Measurements from ENCODE around the gene ADARB2. TPM values are rescaled to one million over a fixed set of nuclear protein-coding genes. Genes with fewer than 3 reads are reported as not detected.

Gene ADARB2
- total RNA-seq, 1 experiment from 2014 or later = not detected

GRCh38 chr10:1173091-1173490 lies 564.2 kb downstream of the ADARB2 start:
- no peak overlapping the region for H3K4me3 Mint-ChIP-seq (ENCODE audit: low read depth, unreplicated experiment)
- TF ChIP-seq, protein P1, sequence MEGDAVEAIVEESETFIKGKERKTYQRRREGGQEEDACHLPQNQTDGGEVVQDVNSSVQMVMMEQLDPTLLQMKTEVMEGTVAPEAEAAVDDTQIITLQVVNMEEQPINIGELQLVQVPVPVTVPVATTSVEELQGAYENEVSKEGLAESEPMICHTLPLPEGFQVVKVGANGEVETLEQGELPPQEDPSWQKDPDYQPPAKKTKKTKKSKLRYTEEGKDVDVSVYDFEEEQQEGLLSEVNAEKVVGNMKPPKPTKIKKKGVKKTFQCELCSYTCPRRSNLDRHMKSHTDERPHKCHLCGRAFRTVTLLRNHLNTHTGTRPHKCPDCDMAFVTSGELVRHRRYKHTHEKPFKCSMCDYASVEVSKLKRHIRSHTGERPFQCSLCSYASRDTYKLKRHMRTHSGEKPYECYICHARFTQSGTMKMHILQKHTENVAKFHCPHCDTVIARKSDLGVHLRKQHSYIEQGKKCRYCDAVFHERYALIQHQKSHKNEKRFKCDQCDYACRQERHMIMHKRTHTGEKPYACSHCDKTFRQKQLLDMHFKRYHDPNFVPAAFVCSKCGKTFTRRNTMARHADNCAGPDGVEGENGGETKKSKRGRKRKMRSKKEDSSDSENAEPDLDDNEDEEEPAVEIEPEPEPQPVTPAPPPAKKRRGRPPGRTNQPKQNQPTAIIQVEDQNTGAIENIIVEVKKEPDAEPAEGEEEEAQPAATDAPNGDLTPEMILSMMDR (IDR thresholded peaks at IDR 0.05; ENCODE audit: unreplicated experiment) = no peak
- peaks cover 92% of the 10 kb centered on the region for H3K27me3 Mint-ChIP-seq (ENCODE audit: unreplicated experiment)
- DNase-seq = no peak
- no peaks in the 10 kb centered on the region for H3K9me3 Mint-ChIP-seq (ENCODE audit: low read depth, unreplicated experiment)
- no peaks in the 10 kb centered on the region for H3K4me1 Mint-ChIP-seq (ENCODE audit: low read depth, unreplicated experiment)
- CTCF ChIA-PET = no interaction called here
- intact Hi-C loops (cut with micrococcal nuclease; ENCODE audit: unreplicated experiment) = no loop called here
- no peak overlapping the region for H3K27ac Mint-ChIP-seq (ENCODE audit: unreplicated experiment)
- H3K36me3 Mint-ChIP-seq (ENCODE audit: insufficient read depth, unreplicated experiment) = no peaks in the 10 kb centered on the region
- BruUV-seq (replicated peaks) = no TSS peak

DNA sequence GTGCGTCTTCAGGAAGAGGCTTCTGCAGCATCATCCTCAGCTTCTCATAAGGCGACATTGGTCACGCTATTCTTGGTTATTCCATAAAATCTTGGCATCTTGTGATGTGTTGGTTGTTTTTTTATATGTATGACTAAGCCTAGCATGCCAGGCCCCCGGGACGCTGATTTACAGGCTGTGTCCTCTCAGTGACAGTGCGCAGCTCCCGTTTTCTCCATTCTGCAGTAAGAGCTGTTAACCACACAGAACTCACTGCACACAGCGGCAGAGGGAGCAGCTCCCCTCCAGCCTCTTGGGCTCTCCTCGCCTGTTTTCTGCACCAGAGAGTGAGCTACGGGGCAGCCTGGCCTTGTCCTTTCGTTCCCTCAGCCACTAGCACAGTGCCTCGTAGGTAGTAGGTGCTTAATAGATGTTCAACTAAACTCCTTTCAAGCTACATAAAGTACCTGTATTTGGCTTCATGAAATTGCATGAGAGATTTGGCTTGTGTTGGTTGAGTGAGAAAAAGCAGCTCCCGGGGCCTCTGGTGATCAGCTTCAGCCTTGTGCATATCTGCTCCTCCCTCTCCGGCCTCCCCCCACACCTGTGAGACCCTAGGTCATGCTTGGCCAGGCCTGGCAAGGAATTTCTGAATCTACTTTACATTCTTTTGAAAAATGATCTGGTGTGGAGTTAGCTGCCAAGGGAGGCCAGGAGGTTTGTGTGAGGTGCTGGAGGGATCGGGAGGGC lies 564.9 kb downstream of the ADARB2 start:
- Mint-ChIP-seq H3K36me3 (ENCODE audit: insufficient read depth, unreplicated experiment) (no peaks in the 10 kb centered on the region), H3K4me1 (ENCODE audit: low read depth, unreplicated experiment) (no peaks in the 10 kb centered on the region), H3K27ac (ENCODE audit: unreplicated experiment) (no peak overlapping the region), H3K9me3 (ENCODE audit: low read depth, unreplicated experiment) (no peaks in the 10 kb centered on the region), H3K27me3 (ENCODE audit: unreplicated experiment) (peaks cover 92% of the 10 kb centered on the region), H3K4me3 (ENCODE audit: low read depth, unreplicated experiment) (no peak overlapping the region)
- no peak for DNase-seq
- CTCF ChIA-PET = no interaction called here
- intact Hi-C loops (cut with micrococcal nuclease; ENCODE audit: unreplicated experiment) = no loop called here
- no TSS peak for BruUV-seq (replicated peaks)
- TF ChIP-seq, protein P1 (IDR thresholded peaks at IDR 0.05; ENCODE audit: unreplicated experiment) = no peak

GRCh38 chr10:1171586-1171985 lies 565.7 kb downstream of the ADARB2 start:
- Mint-ChIP-seq H3K27me3 (ENCODE audit: unreplicated experiment) (peaks cover 95% of the 10 kb centered on the region), H3K27ac (ENCODE audit: unreplicated experiment) (no peak overlapping the region), H3K36me3 (ENCODE audit: insufficient read depth, unreplicated experiment) (no peaks in the 10 kb centered on the region), H3K9me3 (ENCODE audit: low read depth, unreplicated experiment) (no peaks in the 10 kb centered on the region), H3K4me3 (ENCODE audit: low read depth, unreplicated experiment) (no peak overlapping the region), H3K4me1 (ENCODE audit: low read depth, unreplicated experiment) (no peaks in the 10 kb centered on the region)
- intact Hi-C loops (cut with micrococcal nuclease; ENCODE audit: unreplicated experiment) = no loop called here
- TF ChIP-seq, protein P1 (IDR thresholded peaks at IDR 0.05; ENCODE audit: unreplicated experiment) = no peak
- CTCF ChIA-PET = no interaction called here
- DNase-seq = no peak
- BruUV-seq (replicated peaks) = no TSS peak

DNA sequence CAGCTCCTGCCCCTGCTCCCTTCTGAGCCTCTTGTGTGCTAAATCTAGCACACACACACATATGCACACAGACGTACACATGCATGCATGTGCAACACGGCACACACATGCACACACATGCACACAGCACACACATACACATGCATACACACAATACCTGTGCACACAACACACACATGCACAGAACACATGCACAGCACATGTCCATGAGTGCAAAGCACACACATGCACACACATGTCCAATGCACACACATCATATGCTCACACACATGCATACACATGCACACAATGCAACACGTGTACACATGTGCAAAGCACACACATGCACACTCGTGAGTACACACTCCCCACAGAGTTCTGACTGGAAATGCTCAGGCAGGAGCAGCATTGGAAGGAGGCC lies 566.1 kb downstream of the ADARB2 start:
- intact Hi-C loops (cut with micrococcal nuclease; ENCODE audit: unreplicated experiment) = no loop called here
- TF ChIP-seq, protein P1 (IDR thresholded peaks at IDR 0.05; ENCODE audit: unreplicated experiment) = no peak
- Mint-ChIP-seq H3K36me3 (ENCODE audit: insufficient read depth, unreplicated experiment) (no peaks in the 10 kb centered on the region), H3K27ac (ENCODE audit: unreplicated experiment) (no peak overlapping the region), H3K4me3 (ENCODE audit: low read depth, unreplicated experiment) (no peak overlapping the region), H3K27me3 (ENCODE audit: unreplicated experiment) (peaks cover 100% of the 10 kb centered on the region), H3K9me3 (ENCODE audit: low read depth, unreplicated experiment) (no peaks in the 10 kb centered on the region), H3K4me1 (ENCODE audit: low read depth, unreplicated experiment) (no peaks in the 10 kb centered on the region)
- CTCF ChIA-PET = no interaction called here
- no peak for DNase-seq
- no TSS peak for BruUV-seq (replicated peaks)

All from Calu3 (cell line).